PC-3 (cell line): Measurements from ENCODE around the gene GTF2E1. TPM values are rescaled to one million over a fixed set of nuclear protein-coding genes. Genes with fewer than 3 reads are reported as not detected.
"Not testable (repeated sequence)": the region's sequence is repeated elsewhere in the genome, so short reads cannot be mapped to it uniquely, and the experiment has no call there.

Experiments
- ATAC-seq: fragments of 200-7000 bp; cut with Tn5 transposase; 2 replicates; pipeline ENCODE4 v1.9.1; 2020; ENCODE audit warnings: mild to moderate bottlenecking, moderate library complexity
- BruUV-seq: library from RNA; stranded (reverse); fragments of 400-500 nt; replicated peaks from 2 replicates; lab custom pipeline; 2021; lab: Mats Ljungman, UMichigan
- CTCF ChIA-PET: fragments of 300-600 bp; sonication (Branson Sonifier 250); formaldehyde crosslinking; loops from one replicate; lab custom pipeline; 2022; ENCODE audit warnings: antibody characterized with exemption; lab: Charles Lee
- POLR2A ChIA-PET: fragments of 300-600 bp; sonication (Branson Sonifier 250); formaldehyde crosslinking; loops from one replicate; lab custom pipeline; 2022; ENCODE audit warnings: antibody characterized with exemption; ENCODE audit not compliant: unreplicated experiment; lab: Charles Lee
- DNase-seq: peaks from one replicate; pipeline ENCODE4 v3.0.0-alpha.2; 2015
- H2AFZ ChIP-seq: fragments of 300-600 bp; sonication (generic); 2 replicates; pipeline ENCODE4 v1.6.0; 2016; ENCODE audit warnings: antibody characterized with exemption, low read length
- H3F3A ChIP-seq: fragments of 300-600 bp; sonication (generic); one replicate; pipeline ENCODE4 v1.6.0; 2017; ENCODE audit warnings: antibody characterized with exemption, low read length, control low read depth, mild to moderate bottlenecking; ENCODE audit not compliant: unreplicated experiment
- H3K27ac ChIP-seq: fragments of 300-600 bp; sonication (generic); 2 replicates; pipeline ENCODE4 v1.5.1; 2016; ENCODE audit warnings: mild to moderate bottlenecking, low read length
- H3K27me3 ChIP-seq: fragments of 300-600 bp; sonication (generic); 2 replicates; pipeline ENCODE4 v1.6.1; 2016; ENCODE audit warnings: low read length, mixed read lengths
- H3K36me3 ChIP-seq: fragments of 300-600 bp; sonication (generic); 2 replicates; pipeline ENCODE4 v1.6.1; 2016; ENCODE audit warnings: low read depth, mixed run types, low read length, mixed read lengths
- H3K4me1 ChIP-seq: fragments of 300-600 bp; sonication (generic); 2 replicates; pipeline ENCODE4 v1.5.1; 2016; ENCODE audit warnings: low read length; ENCODE audit not compliant: insufficient read depth
- H3K4me2 ChIP-seq: fragments of 300-600 bp; sonication (generic); 2 replicates; pipeline ENCODE4 v1.6.0; 2016; ENCODE audit warnings: low read length
- H3K4me3 ChIP-seq: fragments of 300-600 bp; sonication (generic); 2 replicates; pipeline ENCODE4 v1.5.1; 2016; ENCODE audit warnings: mild to moderate bottlenecking, low read length, mixed read lengths
- H3K79me2 ChIP-seq: fragments of 300-600 bp; sonication (generic); 2 replicates; pipeline ENCODE4 v1.6.1; 2017; ENCODE audit warnings: low read length, mixed read lengths
- H3K9ac ChIP-seq: fragments of 300-600 bp; sonication (generic); 2 replicates; pipeline ENCODE4 v1.6.0; 2016; ENCODE audit warnings: mild to moderate bottlenecking, low read length
- H3K9me2 ChIP-seq: fragments of 300-600 bp; sonication (generic); replicated peaks from 2 replicates; pipeline ENCODE4 v1.6.1; 2016; ENCODE audit warnings: mixed run types, low read length, mixed read lengths
- H3K9me3 ChIP-seq: fragments of 300-600 bp; sonication (generic); 2 replicates; pipeline ENCODE4 v1.6.1; 2016; ENCODE audit warnings: low read length, mixed read lengths
- H4K20me1 ChIP-seq: fragments of 300-600 bp; sonication (generic); 2 replicates; pipeline ENCODE4 v1.6.1; 2016; ENCODE audit warnings: low read length, mixed read lengths
- CTCF ChIP-seq: fragments of 300-600 bp; sonication (generic); conservative IDR thresholded peaks from 2 replicates; pipeline ENCODE4 v1.5.1; 2017; ENCODE audit warnings: antibody characterized with exemption, low read depth, mild to moderate bottlenecking, low read length
- EZH2 ChIP-seq: fragments of 300-600 bp; sonication (generic); IDR thresholded peaks from one replicate; pipeline ENCODE4 v1.6.1; 2017; ENCODE audit warnings: antibody characterized with exemption, mild to moderate bottlenecking, low read length; ENCODE audit not compliant: unreplicated experiment
- EZH2phosphoT487 ChIP-seq: fragments of 300-600 bp; sonication (generic); IDR thresholded peaks from 2 replicates; pipeline ENCODE4 v1.6.1; 2018; ENCODE audit warnings: mild to moderate bottlenecking, antibody characterized with exemption, low read length, borderline replicate concordance
- intact Hi-C: fragments of 100-400 bp; cut with micrococcal nuclease; formaldehyde crosslinking; loops from 2 replicates; pipeline ENCODE4 v1.9.0; 2023
- total RNA-seq: library from RNA; depleted of rRNA; stranded (reverse); fragments of >200 nt; gene quantifications from 2 replicates; pipeline ENCODE4 v1.2.3, GENCODE V29; 2014

GTF2E1 gene
- total RNA-seq, 1 experiment from 2014 or later, result 15.2 TPM

GRCh38 chr3:120726791-120727190, 15.8 kb upstream of the GTF2E1 start:
- Histone ChIP-seq H3K4me1 (no peaks in the 10 kb centered on the region), H3K79me2 (no peaks in the 10 kb centered on the region), H2AFZ (no peak overlapping the region), H3K27me3 (no peaks in the 10 kb centered on the region), H3K4me2 (no peak overlapping the region), H3K9ac (no peak overlapping the region), H3K36me3 (no peaks in the 10 kb centered on the region), H3K9me3 (no peaks in the 10 kb centered on the region), H3K4me3 (no peak overlapping the region), H3K9me2 (no peaks in the 10 kb centered on the region), H3K27ac (no peak overlapping the region), H3F3A (no peaks in the 10 kb centered on the region), H4K20me1 (no peaks in the 10 kb centered on the region)
- no TSS peak for BruUV-seq
- CTCF ChIA-PET, result no interaction called here
- TF ChIP-seq EZH2phosphoT487 (no peak), EZH2 (no peak), CTCF (no peak)
- DNase-seq (no peak), ATAC-seq (no peak)
- intact Hi-C loops, result no loop called here
- POLR2A ChIA-PET, result no interaction called here

GRCh38 chr3:120730576-120731542, 11.7 kb upstream of the GTF2E1 start:
- no peaks in the 10 kb centered on the region for H3F3A ChIP-seq
- H3K4me1 ChIP-seq, result no peaks in the 10 kb centered on the region
- H3K36me3 ChIP-seq, result no peaks in the 10 kb centered on the region
- TF ChIP-seq CTCF, result no peak
- TF ChIP-seq EZH2, result no peak
- no peak for TF ChIP-seq EZH2phosphoT487
- POLR2A ChIA-PET, result no interaction called here
- H3K27me3 ChIP-seq, result no peaks in the 10 kb centered on the region
- BruUV-seq, result no TSS peak
- H3K9ac ChIP-seq, result no peak overlapping the region
- H3K79me2 ChIP-seq, result no peaks in the 10 kb centered on the region
- intact Hi-C loops, result no loop called here
- no peak overlapping the region for H3K27ac ChIP-seq
- CTCF ChIA-PET, result no interaction called here
- no peaks in the 10 kb centered on the region for H3K9me3 ChIP-seq
- H3K9me2 ChIP-seq, result no peaks in the 10 kb centered on the region
- no peaks in the 10 kb centered on the region for H4K20me1 ChIP-seq
- DNase-seq (no peak), ATAC-seq (no peak)
- H3K4me3 ChIP-seq, result no peak overlapping the region
- no peak overlapping the region for H2AFZ ChIP-seq
- H3K4me2 ChIP-seq, result no peak overlapping the region

GRCh38 chr3:120738006-120738405, 4.5 kb upstream of the GTF2E1 start:
- DNase-seq, BruUV-seq, H4K20me1 ChIP-seq, H3K9ac ChIP-seq, H3K4me3 ChIP-seq, H3K9me2 ChIP-seq, POLR2A ChIA-PET, H3K27me3 ChIP-seq, ATAC-seq, H2AFZ ChIP-seq, intact Hi-C loops, H3K9me3 ChIP-seq, H3K27ac ChIP-seq, H3K4me2 ChIP-seq, H3K4me1 ChIP-seq, H3F3A ChIP-seq, CTCF ChIA-PET: not testable (repeated sequence)
- peaks cover 12% of the 10 kb centered on the region for H3K36me3 ChIP-seq
- H3K79me2 ChIP-seq, result peaks cover 24% of the 10 kb centered on the region
